Sigmoid colon (tissue), 4 donors: Measurements from ENCODE around the gene HIVEP2.

ENCODE experiments used
- CTCF ChIP-seq, 4 experiments: fragments of 450-650 bp in 3 of 4; fragments of 200-600 bp in 1 of 4; IDR thresholded peaks; one replicate each; pipeline ENCODE4 v1.5.1; 2016 to 2019; ENCODE audit warnings: antibody characterized with exemption in 4 of 4, mild to moderate bottlenecking in 3 of 4, moderate library complexity in 2 of 4
- POLR2AphosphoS5 ChIP-seq, 4 donors: sonication (generic); formaldehyde crosslinking; IDR thresholded peaks; one replicate each; pipeline ENCODE4 v1.6.1; 2017; ENCODE audit warnings: antibody characterized with exemption in 4 of 4

GRCh38 chr6:142781129-142781528 lies 163.8 kb downstream of the HIVEP2 start:
- TF ChIP-seq CTCF (IDR thresholded peaks at IDR 0.05) (no peak), POLR2AphosphoS5 (IDR thresholded peaks at IDR 0.05) (no peak)
